OCI-LY3 (cell line): Measurements from ENCODE around the gene ERVFRD-1.

Experiments used
- EZH2phosphoT487 ChIP-seq: fragments of 200-600 bp; shearing (Covaris generic); IDR thresholded peaks from 2 replicates; pipeline ENCODE4 v1.6.1; 2018; ENCODE audit warnings: antibody characterized with exemption, mixed run types, low read depth
- TF ChIP-seq, protein P1 (sequence below): fragments of 200-600, 300-600 bp; sonication (generic); IDR thresholded peaks from 2 replicates; pipeline ENCODE4 v1.5.1; 2014; ENCODE audit warnings: antibody characterized with exemption, low read length, low read depth

DNA sequence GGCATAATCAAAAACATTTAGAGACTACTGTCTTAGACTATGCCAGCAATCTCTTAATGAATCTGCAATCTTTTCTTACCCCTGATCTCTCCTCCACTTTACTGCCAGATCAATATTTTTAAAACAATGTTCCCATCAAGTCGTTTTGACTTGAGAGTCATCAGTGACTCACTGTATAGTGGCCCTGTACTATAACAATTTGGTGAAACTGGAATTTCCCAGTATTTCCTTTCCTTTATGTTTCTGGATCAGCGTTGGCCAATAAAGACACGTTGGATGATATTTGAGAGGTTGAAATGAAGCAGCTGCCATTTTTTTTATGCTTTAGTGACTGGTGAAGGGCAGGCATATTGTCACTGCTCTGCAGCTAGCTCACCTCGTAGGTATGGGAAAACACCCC is 28.0 kb downstream of the ERVFRD-1 start:
- TF ChIP-seq, protein P1, sequence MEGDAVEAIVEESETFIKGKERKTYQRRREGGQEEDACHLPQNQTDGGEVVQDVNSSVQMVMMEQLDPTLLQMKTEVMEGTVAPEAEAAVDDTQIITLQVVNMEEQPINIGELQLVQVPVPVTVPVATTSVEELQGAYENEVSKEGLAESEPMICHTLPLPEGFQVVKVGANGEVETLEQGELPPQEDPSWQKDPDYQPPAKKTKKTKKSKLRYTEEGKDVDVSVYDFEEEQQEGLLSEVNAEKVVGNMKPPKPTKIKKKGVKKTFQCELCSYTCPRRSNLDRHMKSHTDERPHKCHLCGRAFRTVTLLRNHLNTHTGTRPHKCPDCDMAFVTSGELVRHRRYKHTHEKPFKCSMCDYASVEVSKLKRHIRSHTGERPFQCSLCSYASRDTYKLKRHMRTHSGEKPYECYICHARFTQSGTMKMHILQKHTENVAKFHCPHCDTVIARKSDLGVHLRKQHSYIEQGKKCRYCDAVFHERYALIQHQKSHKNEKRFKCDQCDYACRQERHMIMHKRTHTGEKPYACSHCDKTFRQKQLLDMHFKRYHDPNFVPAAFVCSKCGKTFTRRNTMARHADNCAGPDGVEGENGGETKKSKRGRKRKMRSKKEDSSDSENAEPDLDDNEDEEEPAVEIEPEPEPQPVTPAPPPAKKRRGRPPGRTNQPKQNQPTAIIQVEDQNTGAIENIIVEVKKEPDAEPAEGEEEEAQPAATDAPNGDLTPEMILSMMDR, result no peak
- TF ChIP-seq EZH2phosphoT487, result no peak
